HepG2 (cell line): Measurements from ENCODE around the gene GGA2. TPM values are rescaled to one million over a fixed set of nuclear protein-coding genes. Genes with fewer than 3 reads are reported as not detected.

ENCODE experiments used
- EED ChIP-seq: sonication (generic); formaldehyde crosslinking; IDR thresholded peaks from 2 replicates; pipeline ENCODE4 v1.5.0; 2020; ENCODE audit warnings: mild to moderate bottlenecking, missing genetic modification reagents
- FOXA1 ChIP-seq, 2 experiments: fragments of 450-650 bp in 1 of 2; sonication (generic) in 1 of 2; formaldehyde crosslinking in 1 of 2; IDR thresholded peaks; 2 replicates each; pipeline versions ENCODE4 v1.4.0 to v1.6.1; 2016 to 2020; ENCODE audit warnings: missing genetic modification reagents in 1 of 2
- GABPB1 ChIP-seq: IDR thresholded peaks from 2 replicates; pipeline ENCODE4 v1.6.1; 2016; ENCODE audit warnings: mild to moderate bottlenecking, missing genetic modification reagents, moderate library complexity, missing compliant biosample characterization
- HDAC6 ChIP-seq: fragments of 200-600 bp; sonication (generic); IDR thresholded peaks from 2 replicates; pipeline ENCODE4 v1.7.0; 2017; ENCODE audit warnings: mild to moderate bottlenecking, antibody characterized with exemption, low read length, low read depth
- HMG20A ChIP-seq: IDR thresholded peaks from 2 replicates; pipeline ENCODE4 v1.6.1; 2016; ENCODE audit warnings: borderline replicate concordance
- IKZF1 ChIP-seq: fragments of 450-650 bp; IDR thresholded peaks from 2 replicates; pipeline ENCODE4 v1.7.1; 2016
- ISL2 ChIP-seq: sonication (generic); formaldehyde crosslinking; IDR thresholded peaks from 2 replicates; pipeline ENCODE4 v1.5.0; 2020; ENCODE audit warnings: missing genetic modification reagents
- KAT8 ChIP-seq: IDR thresholded peaks from 2 replicates; pipeline ENCODE4 v1.6.1; 2016; ENCODE audit warnings: missing genetic modification reagents, missing compliant biosample characterization
- SNRNP70 ChIP-seq: fragments of 200-400 bp; formaldehyde crosslinking; IDR thresholded peaks from 2 replicates; pipeline ENCODE4 v1.6.1; 2017; ENCODE audit warnings: mild to moderate bottlenecking, low read depth, low read length, moderate library complexity
- STAT5B ChIP-seq: sonication (generic); formaldehyde crosslinking; IDR thresholded peaks from 2 replicates; pipeline ENCODE4 v1.4.0; 2020; ENCODE audit warnings: missing genetic modification reagents
- TSC22D2 ChIP-seq: sonication (generic); formaldehyde crosslinking; IDR thresholded peaks from 2 replicates; pipeline ENCODE4 v1.5.1; 2020; ENCODE audit warnings: missing genetic modification reagents, mild to moderate bottlenecking, borderline replicate concordance
- ZNF3 ChIP-seq: IDR thresholded peaks from 2 replicates; pipeline ENCODE4 v1.7.0; 2017; ENCODE audit warnings: inconsistent platforms
- ZNF709 ChIP-seq: sonication (generic); formaldehyde crosslinking; IDR thresholded peaks from 2 replicates; pipeline ENCODE4 v1.5.0; 2020; ENCODE audit warnings: mild to moderate bottlenecking, missing genetic modification reagents
- polyA plus RNA-seq, 8 experiments: library from polyadenylated mRNA; depleted of rRNA in 3 of 8; stranded (reverse) in 7 of 8; unstranded in 1 of 8; fragments of >200 nt; fragmentation: Illumina TruSeq in 4 of 8; extraction: Trizol in 4 of 8; gene quantifications; 2 replicates each; pipeline versions ENCODE4 v1.2.1 to v1.2.3, GENCODE V29; 2011 to 2016; ENCODE audit warnings: low read depth in 4 of 8, missing spikeins in 1 of 8, mixed read lengths in 1 of 8; ENCODE audit not compliant: insufficient read depth in 1 of 8
- total RNA-seq, 5 experiments: library from RNA; depleted of rRNA; stranded (reverse); fragments of >200 nt; fragmentation: Illumina TruSeq; extraction: Trizol; gene quantifications; 2 replicates each; pipeline ENCODE4 v1.2.3, GENCODE V29; 2016; ENCODE audit warnings: low read depth in 1 of 5
- TF ChIP-seq, protein P1 (sequence below): sonication (generic); formaldehyde crosslinking; IDR thresholded peaks from 2 replicates; pipeline ENCODE4 v1.4.0; 2020; ENCODE audit warnings: low read depth, missing genetic modification reagents
- TF ChIP-seq, protein P2 (sequence below): sonication (generic); formaldehyde crosslinking; IDR thresholded peaks from 2 replicates; pipeline ENCODE4 v1.4.0; 2020; ENCODE audit warnings: missing genetic modification reagents, borderline replicate concordance
- TF ChIP-seq, protein P3 (sequence below): sonication (generic); formaldehyde crosslinking; IDR thresholded peaks from 2 replicates; pipeline ENCODE4 v1.8.0; 2022; ENCODE audit warnings: missing genetic modification reagents, mild to moderate bottlenecking, borderline replicate concordance
- TF ChIP-seq, protein P4 (sequence below): sonication (generic); formaldehyde crosslinking; IDR thresholded peaks from 2 replicates; pipeline ENCODE4 v1.4.0; 2020; ENCODE audit warnings: missing genetic modification reagents, borderline replicate concordance

GGA2 gene
- total and polyA plus RNA-seq, 2 of the 13 experiments (the other 11 are each of a cell fraction or from before 2014, with no cell fraction given) = 51.5 to 69.8 TPM

DNA sequence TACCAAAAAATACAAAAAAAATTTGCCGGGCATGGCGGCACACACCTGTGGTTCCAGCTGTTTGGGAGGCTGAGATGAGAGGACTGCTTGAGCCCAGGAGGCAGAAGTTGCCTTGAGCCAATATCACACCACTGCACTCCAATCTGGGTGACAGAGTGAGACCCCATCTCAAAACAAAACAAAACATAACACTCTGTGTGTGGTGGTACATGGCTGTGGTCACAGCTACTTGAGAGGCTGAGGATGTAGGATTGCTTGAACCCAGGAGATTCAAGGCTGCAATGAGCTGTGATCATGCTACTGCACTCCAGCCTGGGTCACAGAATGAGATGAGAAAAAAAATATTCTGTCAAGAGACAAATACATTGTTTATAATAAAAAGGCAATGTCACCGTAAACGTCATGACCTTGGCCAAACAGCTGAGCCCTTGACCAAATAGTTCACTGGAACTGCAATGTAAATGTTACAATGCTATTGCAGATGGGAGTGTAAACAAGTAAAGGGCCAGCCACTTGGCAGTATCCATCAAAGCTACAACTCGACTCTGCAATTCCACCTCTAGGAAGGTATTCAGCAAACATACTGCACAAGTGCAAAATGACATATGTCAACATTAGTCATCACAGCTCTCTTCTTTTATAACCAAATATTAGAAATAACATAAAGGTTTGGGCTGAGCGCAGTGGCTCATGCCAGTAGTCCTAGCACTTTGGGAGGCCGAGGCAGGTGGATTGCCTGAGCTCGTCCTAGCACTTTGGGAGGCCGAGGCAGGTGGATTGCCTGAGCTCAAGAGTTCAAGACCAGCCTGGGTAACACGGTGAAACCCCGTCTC, 29.9 kb upstream of the GGA2 start (continued):
- TF ChIP-seq IKZF1 = no peak
- TF ChIP-seq, protein P1, sequence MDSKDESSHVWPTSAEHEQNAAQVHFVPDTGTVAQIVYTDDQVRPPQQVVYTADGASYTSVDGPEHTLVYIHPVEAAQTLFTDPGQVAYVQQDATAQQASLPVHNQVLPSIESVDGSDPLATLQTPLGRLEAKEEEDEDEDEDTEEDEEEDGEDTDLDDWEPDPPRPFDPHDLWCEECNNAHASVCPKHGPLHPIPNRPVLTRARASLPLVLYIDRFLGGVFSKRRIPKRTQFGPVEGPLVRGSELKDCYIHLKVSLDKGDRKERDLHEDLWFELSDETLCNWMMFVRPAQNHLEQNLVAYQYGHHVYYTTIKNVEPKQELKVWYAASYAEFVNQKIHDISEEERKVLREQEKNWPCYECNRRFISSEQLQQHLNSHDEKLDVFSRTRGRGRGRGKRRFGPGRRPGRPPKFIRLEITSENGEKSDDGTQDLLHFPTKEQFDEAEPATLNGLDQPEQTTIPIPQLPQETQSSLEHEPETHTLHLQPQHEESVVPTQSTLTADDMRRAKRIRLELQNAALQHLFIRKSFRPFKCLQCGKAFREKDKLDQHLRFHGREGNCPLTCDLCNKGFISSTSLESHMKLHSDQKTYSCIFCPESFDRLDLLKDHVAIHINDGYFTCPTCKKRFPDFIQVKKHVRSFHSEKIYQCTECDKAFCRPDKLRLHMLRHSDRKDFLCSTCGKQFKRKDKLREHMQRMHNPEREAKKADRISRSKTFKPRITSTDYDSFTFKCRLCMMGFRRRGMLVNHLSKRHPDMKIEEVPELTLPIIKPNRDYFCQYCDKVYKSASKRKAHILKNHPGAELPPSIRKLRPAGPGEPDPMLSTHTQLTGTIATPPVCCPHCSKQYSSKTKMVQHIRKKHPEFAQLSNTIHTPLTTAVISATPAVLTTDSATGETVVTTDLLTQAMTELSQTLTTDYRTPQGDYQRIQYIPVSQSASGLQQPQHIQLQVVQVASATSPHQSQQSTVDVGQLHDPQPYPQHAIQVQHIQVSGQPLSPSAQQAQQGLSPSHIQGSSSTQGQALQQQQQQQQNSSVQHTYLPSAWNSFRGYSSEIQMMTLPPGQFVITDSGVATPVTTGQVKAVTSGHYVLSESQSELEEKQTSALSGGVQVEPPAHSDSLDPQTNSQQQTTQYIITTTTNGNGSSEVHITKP (CRISPR knock-in tag) = peak; percentile 83
- TF ChIP-seq TSC22D2 (CRISPR knock-in tag) = peak; percentile 31; the same call in 1 of the 2 replicates
- peak; percentile 97 for TF ChIP-seq ISL2 (CRISPR knock-in tag)
- TF ChIP-seq, protein P2, sequence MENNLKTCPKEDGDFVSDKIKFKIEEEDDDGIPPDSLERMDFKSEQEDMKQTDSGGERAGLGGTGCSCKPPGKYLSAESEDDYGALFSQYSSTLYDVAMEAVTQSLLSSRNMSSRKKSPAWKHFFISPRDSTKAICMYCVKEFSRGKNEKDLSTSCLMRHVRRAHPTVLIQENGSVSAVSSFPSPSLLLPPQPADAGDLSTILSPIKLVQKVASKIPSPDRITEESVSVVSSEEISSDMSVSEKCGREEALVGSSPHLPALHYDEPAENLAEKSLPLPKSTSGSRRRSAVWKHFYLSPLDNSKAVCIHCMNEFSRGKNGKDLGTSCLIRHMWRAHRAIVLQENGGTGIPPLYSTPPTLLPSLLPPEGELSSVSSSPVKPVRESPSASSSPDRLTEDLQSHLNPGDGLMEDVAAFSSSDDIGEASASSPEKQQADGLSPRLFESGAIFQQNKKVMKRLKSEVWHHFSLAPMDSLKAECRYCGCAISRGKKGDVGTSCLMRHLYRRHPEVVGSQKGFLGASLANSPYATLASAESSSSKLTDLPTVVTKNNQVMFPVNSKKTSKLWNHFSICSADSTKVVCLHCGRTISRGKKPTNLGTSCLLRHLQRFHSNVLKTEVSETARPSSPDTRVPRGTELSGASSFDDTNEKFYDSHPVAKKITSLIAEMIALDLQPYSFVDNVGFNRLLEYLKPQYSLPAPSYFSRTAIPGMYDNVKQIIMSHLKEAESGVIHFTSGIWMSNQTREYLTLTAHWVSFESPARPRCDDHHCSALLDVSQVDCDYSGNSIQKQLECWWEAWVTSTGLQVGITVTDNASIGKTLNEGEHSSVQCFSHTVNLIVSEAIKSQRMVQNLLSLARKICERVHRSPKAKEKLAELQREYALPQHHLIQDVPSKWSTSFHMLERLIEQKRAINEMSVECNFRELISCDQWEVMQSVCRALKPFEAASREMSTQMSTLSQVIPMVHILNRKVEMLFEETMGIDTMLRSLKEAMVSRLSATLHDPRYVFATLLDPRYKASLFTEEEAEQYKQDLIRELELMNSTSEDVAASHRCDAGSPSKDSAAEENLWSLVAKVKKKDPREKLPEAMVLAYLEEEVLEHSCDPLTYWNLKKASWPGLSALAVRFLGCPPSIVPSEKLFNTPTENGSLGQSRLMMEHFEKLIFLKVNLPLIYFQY = peak; percentile 52; the same call in 1 of the 2 replicates
- TF ChIP-seq ZNF3 (CRISPR knock-in tag) = peak; percentile 95
- TF ChIP-seq, protein P3, sequence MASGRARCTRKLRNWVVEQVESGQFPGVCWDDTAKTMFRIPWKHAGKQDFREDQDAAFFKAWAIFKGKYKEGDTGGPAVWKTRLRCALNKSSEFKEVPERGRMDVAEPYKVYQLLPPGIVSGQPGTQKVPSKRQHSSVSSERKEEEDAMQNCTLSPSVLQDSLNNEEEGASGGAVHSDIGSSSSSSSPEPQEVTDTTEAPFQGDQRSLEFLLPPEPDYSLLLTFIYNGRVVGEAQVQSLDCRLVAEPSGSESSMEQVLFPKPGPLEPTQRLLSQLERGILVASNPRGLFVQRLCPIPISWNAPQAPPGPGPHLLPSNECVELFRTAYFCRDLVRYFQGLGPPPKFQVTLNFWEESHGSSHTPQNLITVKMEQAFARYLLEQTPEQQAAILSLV = no peak; the same call in 1 of the 2 replicates
- TF ChIP-seq FOXA1 (IDR thresholded peaks at IDR 0.05) = peak; percentile 99
- peak; percentile 100 for TF ChIP-seq FOXA1 (CRISPR knock-in tag; IDR thresholded peaks at IDR 0.05)
- no peak for TF ChIP-seq SNRNP70
- TF ChIP-seq HDAC6 = no peak
- no peak for TF ChIP-seq ZNF709 (CRISPR knock-in tag)
- TF ChIP-seq, protein P4, sequence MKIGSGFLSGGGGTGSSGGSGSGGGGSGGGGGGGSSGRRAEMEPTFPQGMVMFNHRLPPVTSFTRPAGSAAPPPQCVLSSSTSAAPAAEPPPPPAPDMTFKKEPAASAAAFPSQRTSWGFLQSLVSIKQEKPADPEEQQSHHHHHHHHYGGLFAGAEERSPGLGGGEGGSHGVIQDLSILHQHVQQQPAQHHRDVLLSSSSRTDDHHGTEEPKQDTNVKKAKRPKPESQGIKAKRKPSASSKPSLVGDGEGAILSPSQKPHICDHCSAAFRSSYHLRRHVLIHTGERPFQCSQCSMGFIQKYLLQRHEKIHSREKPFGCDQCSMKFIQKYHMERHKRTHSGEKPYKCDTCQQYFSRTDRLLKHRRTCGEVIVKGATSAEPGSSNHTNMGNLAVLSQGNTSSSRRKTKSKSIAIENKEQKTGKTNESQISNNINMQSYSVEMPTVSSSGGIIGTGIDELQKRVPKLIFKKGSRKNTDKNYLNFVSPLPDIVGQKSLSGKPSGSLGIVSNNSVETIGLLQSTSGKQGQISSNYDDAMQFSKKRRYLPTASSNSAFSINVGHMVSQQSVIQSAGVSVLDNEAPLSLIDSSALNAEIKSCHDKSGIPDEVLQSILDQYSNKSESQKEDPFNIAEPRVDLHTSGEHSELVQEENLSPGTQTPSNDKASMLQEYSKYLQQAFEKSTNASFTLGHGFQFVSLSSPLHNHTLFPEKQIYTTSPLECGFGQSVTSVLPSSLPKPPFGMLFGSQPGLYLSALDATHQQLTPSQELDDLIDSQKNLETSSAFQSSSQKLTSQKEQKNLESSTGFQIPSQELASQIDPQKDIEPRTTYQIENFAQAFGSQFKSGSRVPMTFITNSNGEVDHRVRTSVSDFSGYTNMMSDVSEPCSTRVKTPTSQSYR (CRISPR knock-in tag) = peak; percentile 77; the same call in 1 of the 2 replicates
- peak; percentile 99 for TF ChIP-seq HMG20A (CRISPR knock-in tag)
- TF ChIP-seq EED (CRISPR knock-in tag) = peak; percentile 82
- peak; percentile 91 for TF ChIP-seq KAT8 (CRISPR knock-in tag)
- TF ChIP-seq GABPB1 = peak; percentile 61
- no peak for TF ChIP-seq STAT5B
